GM12872 (cell line): Measurements from ENCODE around the gene EPHA3.

Experiments used
- CTCF ChIP-seq: IDR thresholded peaks from 3 replicates; pipeline ENCODE4 v1.5.1; 2011; ENCODE audit warnings: low read depth, mild to moderate bottlenecking, low read length, moderate library complexity; ENCODE audit not compliant: insufficient read depth

The EPHA3 gene

GRCh38 chr3:89252860-89253259 is 145.4 kb downstream of the EPHA3 start:
- TF ChIP-seq CTCF, result no peak

- TF ChIP-seq CTCF, result no peak
Measured at GRCh38 chr3:89256395-89256794, 149.0 kb downstream of the EPHA3 start.

- TF ChIP-seq CTCF, result no peak
Measured at GRCh38 chr3:89256882-89257281, 149.5 kb downstream of the EPHA3 start.

GRCh38 chr3:89260721-89261120 is 153.3 kb downstream of the EPHA3 start:
- no peak for TF ChIP-seq CTCF

GRCh38 chr3:89261673-89262072 is 154.3 kb downstream of the EPHA3 start:
- no peak for TF ChIP-seq CTCF

- no peak for TF ChIP-seq CTCF
Measured at GRCh38 chr3:89262309-89262929, 155.0 kb downstream of the EPHA3 start.

GRCh38 chr3:89264037-89264560 is 156.7 kb downstream of the EPHA3 start:
- no peak for TF ChIP-seq CTCF
